OCI-LY7 (cell line): ENCODE data around the gene UBA5. TPM values are rescaled to one million over a fixed set of nuclear protein-coding genes. Genes with fewer than 3 reads are reported as not detected.

ENCODE experiments used
- BruUV-seq: library from RNA; stranded (reverse); fragments of 400-500 nt; replicated peaks from 2 replicates; lab custom pipeline; 2021; lab: Mats Ljungman, UMichigan
- CTCF ChIA-PET: fragments of 300-600 bp; sonication (Branson Sonifier 250); formaldehyde crosslinking; loops from one replicate; lab custom pipeline; 2022; ENCODE audit warnings: antibody characterized with exemption; ENCODE audit not compliant: unreplicated experiment; lab: Charles Lee
- POLR2A ChIA-PET: fragments of 300-600 bp; sonication (Branson Sonifier 250); formaldehyde crosslinking; loops from one replicate; lab custom pipeline; 2022; ENCODE audit warnings: antibody characterized with exemption; lab: Charles Lee
- DNase-seq: peaks from one replicate; pipeline ENCODE4 v3.0.0-alpha.2; 2015; ENCODE audit warnings: low spot score
- H2AFZ ChIP-seq: fragments of 200-600 bp; sonication (generic), shearing (Covaris generic); 2 replicates; pipeline ENCODE4 v1.6.1; 2014; ENCODE audit warnings: mild to moderate bottlenecking, antibody characterized with exemption, low read length, moderate library complexity
- H3K27ac ChIP-seq: fragments of 200-600 bp; sonication (generic); 2 replicates; pipeline ENCODE4 v1.5.1; 2014; ENCODE audit warnings: mixed run types, low read depth, mild to moderate bottlenecking, moderate library complexity, low read length, inconsistent platforms; ENCODE audit not compliant: poor library complexity, severe bottlenecking
- H3K36me3 ChIP-seq: fragments of 200-600 bp; sonication (generic); 2 replicates; pipeline ENCODE4 v1.6.1; 2014; ENCODE audit warnings: mild to moderate bottlenecking, antibody characterized with exemption, low read length, moderate library complexity, mixed read lengths; ENCODE audit not compliant: insufficient read depth
- H3K4me1 ChIP-seq: fragments of 200-600 bp; sonication (generic); 2 replicates; pipeline ENCODE4 v1.5.1; 2014; ENCODE audit warnings: mild to moderate bottlenecking, low read length; ENCODE audit not compliant: insufficient read depth, poor library complexity, severe bottlenecking
- H3K4me2 ChIP-seq: fragments of 200-600 bp; sonication (generic); 2 replicates; pipeline ENCODE4 v1.6.1; 2014; ENCODE audit warnings: mild to moderate bottlenecking, low read length
- H3K4me3 ChIP-seq: fragments of 200-600 bp; sonication (generic); 2 replicates; pipeline ENCODE4 v1.5.1; 2014; ENCODE audit warnings: mild to moderate bottlenecking, low read depth, low read length; ENCODE audit not compliant: poor library complexity, severe bottlenecking
- H3K79me2 ChIP-seq: fragments of 200-600 bp; sonication (generic); 2 replicates; pipeline ENCODE4 v1.6.1; 2016; ENCODE audit warnings: low read depth, mild to moderate bottlenecking, low read length, moderate library complexity, mixed read lengths; ENCODE audit not compliant: insufficient read depth
- H3K9me2 ChIP-seq: fragments of 200-600 bp; sonication (generic); 2 replicates; pipeline ENCODE4 v1.6.1; 2016; ENCODE audit warnings: mild to moderate bottlenecking, low read length, mixed read lengths; ENCODE audit not compliant: insufficient read depth
- H3K9me3 ChIP-seq: fragments of 200-600 bp; sonication (generic); 2 replicates; pipeline ENCODE4 v1.6.1; 2014; ENCODE audit warnings: mild to moderate bottlenecking, mixed run types, low read length, mixed read lengths
- H4K20me1 ChIP-seq: fragments of 200-600 bp; sonication (generic); 2 replicates; pipeline ENCODE4 v1.6.1; 2014; ENCODE audit warnings: mild to moderate bottlenecking, antibody characterized with exemption, low read length, moderate library complexity, mixed read lengths; ENCODE audit not compliant: insufficient read depth
- CTCF ChIP-seq: fragments of 200-600 bp; sonication (generic); conservative IDR thresholded peaks from 2 replicates; pipeline ENCODE4 v1.5.1; 2014; ENCODE audit warnings: mild to moderate bottlenecking, antibody characterized with exemption, low read length, moderate library complexity, mixed read lengths
- EZH2phosphoT487 ChIP-seq: fragments of 200-600 bp; sonication (generic); IDR thresholded peaks from 2 replicates; pipeline ENCODE4 v1.6.1; 2018; ENCODE audit warnings: low read depth, borderline replicate concordance, mild to moderate bottlenecking, mixed run types, antibody characterized with exemption, low read length, moderate library complexity, mixed read lengths
- intact Hi-C: fragments of 100-400 bp; cut with micrococcal nuclease; formaldehyde crosslinking; loops from one replicate; pipeline ENCODE4 v1.10.0; 2022; ENCODE audit not compliant: unreplicated experiment
- total RNA-seq, 2 experiments: library from RNA; depleted of rRNA in 1 of 2; stranded (reverse); fragments of >200 nt in 1 of 2; shearing (Covaris generic) in 1 of 2; gene quantifications; 2 replicates each; pipeline ENCODE4 v1.2.3, GENCODE V29; 2014 to 2022

The UBA5 gene
- total RNA-seq, 2 experiments from 2014 or later: 45.2 to 47.5 TPM

- no peak for TF ChIP-seq CTCF
- TF ChIP-seq EZH2phosphoT487: no peak
- no peak overlapping the region for H2AFZ ChIP-seq
- H3K27ac ChIP-seq: no peak overlapping the region
- no TSS peak for BruUV-seq
- no peaks in the 10 kb centered on the region for H3K9me2 ChIP-seq
- intact Hi-C loops: no loop called here
- peaks cover 4% of the 10 kb centered on the region for H3K4me1 ChIP-seq
- DNase-seq: no peak
- H3K9me3 ChIP-seq: no peaks in the 10 kb centered on the region
- no peaks in the 10 kb centered on the region for H4K20me1 ChIP-seq
- no peak overlapping the region for H3K4me2 ChIP-seq
- no peak overlapping the region for H3K4me3 ChIP-seq
- H3K79me2 ChIP-seq: no peaks in the 10 kb centered on the region
- POLR2A ChIA-PET: no interaction called here
- CTCF ChIA-PET: no interaction called here
- peaks cover 30% of the 10 kb centered on the region for H3K36me3 ChIP-seq
These were observed 43.3 kb upstream of the UBA5 start for GRCh38 chr3:132616780-132617179.

- Histone ChIP-seq H3K9me3 (no peaks in the 10 kb centered on the region), H2AFZ (0 out of 2 replicates have a peak overlapping the region, but pooled peaks have one; percentile 31), H3K4me2 (peak overlapping the region; percentile 22; the same call in 1 of the 2 replicates), H3K36me3 (peaks cover 29% of the 10 kb centered on the region), H3K9me2 (no peaks in the 10 kb centered on the region), H3K79me2 (no peaks in the 10 kb centered on the region), H3K27ac (peak overlapping the region; percentile 63), H3K4me1 (peaks cover 47% of the 10 kb centered on the region), H4K20me1 (no peaks in the 10 kb centered on the region), H3K4me3 (no peak overlapping the region)
- ChIA-PET POLR2A (no interaction called here), CTCF (no interaction called here)
- BruUV-seq: no TSS peak
- no peak for DNase-seq
- intact Hi-C loops: no loop called here
- TF ChIP-seq EZH2phosphoT487 (no peak), CTCF (no peak)
These were observed 38.0 kb upstream of the UBA5 start for GRCh38 chr3:132622148-132622547.

GRCh38 chr3:132622761-132623160, 37.4 kb upstream of the UBA5 start:
- no peaks in the 10 kb centered on the region for H3K79me2 ChIP-seq
- H4K20me1 ChIP-seq: no peaks in the 10 kb centered on the region
- DNase-seq: no peak
- no peaks in the 10 kb centered on the region for H3K9me3 ChIP-seq
- CTCF ChIA-PET: no interaction called here
- peaks cover 47% of the 10 kb centered on the region for H3K4me1 ChIP-seq
- TF ChIP-seq EZH2phosphoT487: no peak
- TF ChIP-seq CTCF: no peak
- H3K36me3 ChIP-seq: peaks cover 33% of the 10 kb centered on the region
- H3K27ac ChIP-seq: peak overlapping the region; percentile 63
- H3K4me3 ChIP-seq: no peak overlapping the region
- intact Hi-C loops: no loop called here
- H3K4me2 ChIP-seq: peak overlapping the region; percentile 43
- BruUV-seq: no TSS peak
- POLR2A ChIA-PET: interaction anchor here (0.9 to 1.0 kb wide), 2 partner anchors 28 to 94 kb away, joined by 3 read pairs; no protein-coding TSS in a partner anchor
- peak overlapping the region; percentile 37; the same call in 1 of the 2 replicates for H2AFZ ChIP-seq
- no peaks in the 10 kb centered on the region for H3K9me2 ChIP-seq
